GM21717 (cell line): Measurements from ENCODE around the gene CACUL1.
"Not testable (repeated sequence)": the region's sequence is repeated elsewhere in the genome, so short reads cannot be mapped to it uniquely, and the experiment has no call there.

Source experiments
- ATAC-seq: cut with Tn5 transposase; IDR thresholded peaks from one replicate; pipeline ENCODE4 v1.9.1; 2021; ENCODE audit warnings: mild to moderate bottlenecking, moderate library complexity; ENCODE audit not compliant: unreplicated experiment

CACUL1 gene

GRCh38 chr10:118658762-118659161 is 96.0 kb downstream of the CACUL1 start:
- ATAC-seq, result no peak

DNA sequence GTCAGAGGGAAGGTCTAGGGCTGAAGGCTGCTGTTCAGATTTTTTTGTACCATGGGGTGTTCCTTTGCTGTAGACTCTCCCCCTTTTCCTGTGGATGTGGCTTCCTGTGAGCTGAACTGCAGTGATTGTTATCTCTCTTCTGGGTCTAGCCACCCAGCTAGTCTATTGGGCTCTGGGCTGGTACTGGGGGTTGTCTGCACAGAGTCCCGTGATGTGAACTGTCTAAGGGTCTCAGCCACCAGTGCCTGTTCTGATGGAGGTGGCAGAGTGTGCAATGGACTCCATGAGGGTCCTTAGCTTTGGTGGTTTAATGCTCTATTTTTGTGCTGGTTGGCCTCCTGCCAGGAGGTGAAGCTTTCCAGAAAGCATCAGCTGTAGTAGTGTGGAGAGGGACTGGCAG is 96.6 kb downstream of the CACUL1 start:
- not testable (repeated sequence) for ATAC-seq

GRCh38 chr10:118645294-118645693 is 109.5 kb downstream of the CACUL1 start:
- not testable (repeated sequence) for ATAC-seq

- ATAC-seq, result no peak
These were observed 112.5 kb downstream of the CACUL1 start for GRCh38 chr10:118642228-118642627.

DNA sequence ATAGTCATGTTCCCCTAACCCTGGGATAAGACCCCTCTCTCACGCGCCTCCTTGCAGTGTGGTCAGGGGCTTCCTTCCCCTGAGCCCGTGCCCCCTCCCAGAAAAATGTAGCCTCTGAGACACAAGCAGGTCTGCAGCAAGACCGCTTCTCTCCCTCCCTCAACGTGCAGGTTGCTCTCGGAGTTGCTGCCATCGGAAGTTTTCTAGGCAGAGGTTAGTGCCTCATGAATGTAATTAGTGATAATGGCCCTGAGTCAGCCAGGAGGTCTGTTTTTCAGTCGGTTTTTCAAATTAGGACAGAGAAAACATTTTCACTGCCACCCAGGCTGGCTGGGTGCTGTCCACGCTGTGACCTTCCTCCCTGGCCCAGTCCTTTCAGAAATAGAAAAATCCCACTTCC is 116.1 kb downstream of the CACUL1 start:
- no peak for ATAC-seq

DNA sequence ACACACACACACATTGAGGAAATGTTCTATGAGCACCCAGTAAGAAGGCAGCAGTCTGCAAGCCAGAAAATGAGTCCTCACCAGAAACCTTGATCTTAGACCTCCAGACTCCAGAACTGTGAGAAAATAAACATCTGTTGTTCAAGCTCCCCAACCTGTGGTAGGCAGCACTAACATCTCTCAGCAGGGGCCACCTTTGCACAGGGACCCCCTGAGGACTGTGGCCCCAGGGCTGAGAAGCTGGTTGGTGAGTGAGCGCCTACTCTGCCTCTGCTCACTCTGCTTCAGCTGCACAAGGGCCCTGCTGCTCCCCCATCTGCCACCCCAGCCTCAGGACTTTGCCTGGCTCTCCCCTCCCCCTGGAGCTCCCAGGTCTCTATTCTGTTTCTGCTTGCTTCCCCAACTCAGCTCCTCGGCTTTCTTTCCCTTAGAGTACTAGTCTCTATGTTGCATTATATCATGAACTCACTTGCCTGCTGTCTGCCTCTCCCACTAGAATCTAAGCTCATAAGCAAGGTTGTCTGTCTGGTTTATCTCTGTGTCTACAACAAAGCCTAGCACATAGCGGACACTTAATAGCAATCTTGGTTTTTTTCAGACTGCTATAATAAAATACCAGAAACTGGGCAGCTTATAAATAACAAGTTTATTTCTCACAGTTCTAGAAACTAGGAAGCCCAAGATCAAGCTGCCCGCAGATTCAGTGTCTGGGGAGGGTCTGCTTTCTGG is 118.9 kb downstream of the CACUL1 start:
- ATAC-seq, result no peak

GRCh38 chr10:118633786-118634185 is 121.0 kb downstream of the CACUL1 start:
- no peak for ATAC-seq

DNA sequence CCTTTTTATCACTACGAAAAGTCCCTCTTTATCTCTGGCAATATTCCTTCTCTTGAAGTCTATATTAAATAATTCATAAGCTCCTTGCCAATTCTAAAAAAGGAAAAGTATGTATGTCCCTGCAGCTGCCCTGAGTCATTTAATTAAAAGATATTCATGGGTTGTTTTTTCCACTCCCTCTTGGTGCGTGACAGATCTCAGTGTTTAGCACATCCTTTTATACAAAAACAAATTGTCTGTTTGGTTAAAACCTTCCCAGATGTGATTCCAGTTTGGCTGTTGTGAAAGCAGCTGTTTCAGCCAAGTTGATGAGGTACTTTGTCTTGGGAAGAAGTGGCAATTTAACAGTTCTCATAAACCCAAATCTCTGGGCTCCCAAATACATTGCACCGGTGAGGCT is 125.6 kb downstream of the CACUL1 start:
- no peak for ATAC-seq

DNA sequence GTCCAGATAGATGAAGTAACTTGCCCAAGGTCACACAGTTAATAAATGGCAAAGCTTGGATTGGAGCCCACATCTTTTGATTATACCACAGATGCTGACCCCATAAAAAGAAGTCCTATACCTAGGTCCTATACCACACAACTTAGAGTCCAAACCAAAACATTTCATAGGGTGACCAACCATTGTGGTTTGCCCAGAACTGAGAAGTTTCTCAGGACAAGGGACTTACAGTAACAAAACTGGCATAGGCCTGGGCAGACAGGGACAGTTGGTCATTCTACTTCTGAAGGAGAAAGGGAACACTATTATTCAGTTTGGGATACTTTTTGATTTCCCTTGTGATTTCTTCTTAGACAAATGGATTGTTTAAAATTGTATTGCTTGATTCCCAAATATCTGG is 126.4 kb downstream of the CACUL1 start:
- ATAC-seq, result no peak

- ATAC-seq, result no peak
These were observed 127.8 kb downstream of the CACUL1 start for GRCh38 chr10:118626953-118627352.
